BLaER1 (cell line): ENCODE data around the gene IL21R.
"Not testable (repeated sequence)": the region's sequence is repeated elsewhere in the genome, so short reads cannot be mapped to it uniquely, and the experiment has no call there.

ENCODE experiments used
- H3K27ac ChIP-seq: shearing (Covaris generic); formaldehyde crosslinking; 2 replicates; pipeline ENCODE4 v1.8.1; 2022
- H3K27me3 ChIP-seq: shearing (Covaris generic); formaldehyde crosslinking; 2 replicates; pipeline ENCODE4 v1.8.1; 2022
- H3K36me3 ChIP-seq: shearing (Covaris generic); formaldehyde crosslinking; 2 replicates; pipeline ENCODE4 v1.8.1; 2022
- H3K4me1 ChIP-seq: shearing (Covaris generic); formaldehyde crosslinking; 2 replicates; pipeline ENCODE4 v1.8.1; 2022
- H3K4me2 ChIP-seq: shearing (Covaris generic); formaldehyde crosslinking; 2 replicates; pipeline ENCODE4 v1.8.1; 2022
- H3K4me3 ChIP-seq: shearing (Covaris generic); formaldehyde crosslinking; 2 replicates; pipeline ENCODE4 v1.8.1; 2022
- H3K9ac ChIP-seq: shearing (Covaris generic); formaldehyde crosslinking; 2 replicates; pipeline ENCODE4 v1.8.1; 2022
- H3K9me3 ChIP-seq: shearing (Covaris generic); formaldehyde crosslinking; 2 replicates; pipeline ENCODE4 v1.8.1; 2022
- H4K20me1 ChIP-seq: shearing (Covaris generic); formaldehyde crosslinking; 2 replicates; pipeline ENCODE4 v1.8.1; 2022
- Cebpa-rat ChIP-seq: shearing (Covaris generic); IDR thresholded peaks from 2 replicates; pipeline ENCODE4 v1.8.1; 2022

The IL21R gene

DNA sequence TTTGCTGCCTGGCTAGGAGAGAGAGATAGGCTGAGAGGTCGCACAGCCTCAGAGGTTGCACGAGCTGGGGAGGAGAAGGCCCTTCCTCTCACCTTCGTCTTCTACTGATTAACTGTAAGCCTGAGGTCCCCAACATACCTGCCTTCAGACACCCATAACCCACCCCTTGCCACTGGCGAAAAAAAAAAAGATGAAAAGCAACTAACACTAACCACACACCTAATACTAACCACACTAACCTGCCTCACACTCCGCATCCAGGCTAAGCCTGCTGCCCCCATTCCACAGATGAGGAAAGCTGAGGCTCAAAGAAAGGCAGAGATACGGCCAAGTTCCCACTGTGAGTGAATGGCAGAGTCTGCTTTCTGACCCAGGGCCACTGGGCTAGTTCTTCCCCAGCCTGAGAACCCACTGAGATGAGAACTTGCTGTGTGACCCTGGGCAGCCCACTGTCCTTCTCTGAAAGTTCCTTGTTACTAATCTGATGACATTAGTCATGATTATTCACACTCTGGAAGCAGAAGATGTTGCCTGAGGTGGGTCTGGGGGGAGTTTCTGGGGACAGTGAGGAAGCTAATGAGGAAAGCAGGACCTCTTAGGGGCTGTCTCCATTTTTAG lies 4.6 kb downstream of the IL21R start:
- Histone ChIP-seq H3K27me3 (no peaks in the 10 kb centered on the region), H3K9ac (no peak overlapping the region), H4K20me1 (no peaks in the 10 kb centered on the region), H3K4me3 (no peak overlapping the region), H3K4me2 (peak overlapping the region; percentile 87), H3K4me1 (peaks cover 63% of the 10 kb centered on the region), H3K9me3 (no peaks in the 10 kb centered on the region), H3K36me3 (no peaks in the 10 kb centered on the region), H3K27ac (no peak overlapping the region)
- no peak for TF ChIP-seq Cebpa-rat

DNA sequence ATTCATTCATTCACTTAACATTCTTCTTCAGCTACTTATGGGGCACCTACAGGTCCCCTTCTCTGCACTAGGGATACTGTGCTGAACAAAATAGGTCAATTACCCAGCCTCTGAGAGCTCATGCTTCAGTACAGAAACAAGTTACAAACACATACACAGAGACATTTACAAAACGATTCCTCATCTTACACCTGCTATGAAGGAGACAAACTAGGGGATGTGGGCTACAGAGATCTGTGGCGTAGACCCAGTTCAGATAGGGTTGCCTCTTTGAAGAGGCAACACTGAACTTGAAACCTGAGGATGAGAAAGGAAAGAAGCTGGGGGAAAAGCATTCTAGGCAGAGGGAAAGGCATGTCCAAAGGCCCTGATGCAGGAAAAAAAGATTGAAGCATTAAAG lies 5.2 kb downstream of the IL21R start:
- Histone ChIP-seq H3K9me3 (no peaks in the 10 kb centered on the region), H3K36me3 (no peaks in the 10 kb centered on the region), H3K27ac (no peak overlapping the region), H3K4me2 (no peak overlapping the region), H4K20me1 (no peaks in the 10 kb centered on the region), H3K4me1 (peaks cover 58% of the 10 kb centered on the region), H3K9ac (no peak overlapping the region), H3K27me3 (no peaks in the 10 kb centered on the region), H3K4me3 (no peak overlapping the region)
- no peak for TF ChIP-seq Cebpa-rat

DNA sequence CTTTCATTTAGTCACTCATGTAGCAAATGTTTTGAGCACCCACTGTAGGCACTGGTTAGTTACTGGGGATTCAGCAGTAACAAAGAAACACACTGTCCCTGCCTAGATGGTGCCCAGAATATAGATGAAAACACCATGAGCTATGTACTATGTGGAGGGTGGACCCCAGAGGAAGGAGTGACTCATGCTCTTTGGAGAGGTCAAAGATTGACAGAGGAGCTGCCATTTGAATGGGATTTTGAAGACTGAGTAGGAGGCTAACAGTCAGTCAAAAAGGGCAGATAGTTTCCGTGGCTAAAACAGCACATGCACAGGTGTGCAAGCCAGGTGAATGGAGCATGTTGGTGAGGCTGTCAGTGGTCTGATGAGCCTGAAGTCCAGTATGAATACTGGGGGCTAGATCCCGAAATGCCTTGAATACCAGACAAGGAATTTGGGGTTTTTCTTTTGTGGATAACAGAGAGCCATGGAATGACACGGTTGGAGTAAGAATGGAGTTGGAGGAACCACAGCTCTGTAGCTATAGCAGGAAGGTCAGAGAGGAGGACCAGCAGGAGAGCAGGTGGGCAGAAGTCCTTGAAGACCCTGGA lies 6.1 kb downstream of the IL21R start:
- H3K4me2 ChIP-seq, result peak overlapping the region; percentile 14
- H3K27ac ChIP-seq, result peak overlapping the region; percentile 25; the same call in 1 of the 2 replicates
- no peak overlapping the region for H3K9ac ChIP-seq
- TF ChIP-seq Cebpa-rat, result no peak
- peaks cover 48% of the 10 kb centered on the region for H3K4me1 ChIP-seq
- H3K36me3 ChIP-seq, result no peaks in the 10 kb centered on the region
- H3K9me3 ChIP-seq, result no peaks in the 10 kb centered on the region
- H4K20me1 ChIP-seq, result no peaks in the 10 kb centered on the region
- no peak overlapping the region for H3K4me3 ChIP-seq
- no peaks in the 10 kb centered on the region for H3K27me3 ChIP-seq

DNA sequence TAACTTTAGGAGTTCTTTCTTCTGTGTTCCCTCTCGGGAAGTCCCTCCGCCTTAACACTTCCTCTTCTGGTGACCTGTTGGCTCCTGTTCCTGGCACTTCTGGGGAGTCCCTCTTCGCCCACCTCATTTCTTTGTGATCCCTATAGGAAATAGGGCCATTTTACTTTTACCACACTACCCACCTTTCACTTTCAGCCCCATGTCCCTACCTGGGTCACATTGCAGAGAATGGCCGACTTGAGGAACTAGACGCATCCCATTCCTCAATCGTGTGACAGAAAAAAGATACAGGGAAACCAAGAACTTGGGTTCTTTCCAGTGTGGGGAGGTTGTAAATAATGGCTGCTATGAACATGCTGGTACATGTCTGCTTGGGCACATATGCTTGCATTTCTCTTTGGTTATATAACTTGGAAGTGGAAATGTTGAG lies 6.6 kb downstream of the IL21R start:
- H3K36me3 ChIP-seq, result no peaks in the 10 kb centered on the region
- H3K9me3 ChIP-seq, result no peaks in the 10 kb centered on the region
- H3K4me1 ChIP-seq, result peaks cover 43% of the 10 kb centered on the region
- no peak for TF ChIP-seq Cebpa-rat
- peak overlapping the region; percentile 14 for H3K4me2 ChIP-seq
- H3K27me3 ChIP-seq, result no peaks in the 10 kb centered on the region
- H3K27ac ChIP-seq, result peak overlapping the region; percentile 25; the same call in 1 of the 2 replicates
- H3K4me3 ChIP-seq, result no peak overlapping the region
- no peaks in the 10 kb centered on the region for H4K20me1 ChIP-seq
- no peak overlapping the region for H3K9ac ChIP-seq

DNA sequence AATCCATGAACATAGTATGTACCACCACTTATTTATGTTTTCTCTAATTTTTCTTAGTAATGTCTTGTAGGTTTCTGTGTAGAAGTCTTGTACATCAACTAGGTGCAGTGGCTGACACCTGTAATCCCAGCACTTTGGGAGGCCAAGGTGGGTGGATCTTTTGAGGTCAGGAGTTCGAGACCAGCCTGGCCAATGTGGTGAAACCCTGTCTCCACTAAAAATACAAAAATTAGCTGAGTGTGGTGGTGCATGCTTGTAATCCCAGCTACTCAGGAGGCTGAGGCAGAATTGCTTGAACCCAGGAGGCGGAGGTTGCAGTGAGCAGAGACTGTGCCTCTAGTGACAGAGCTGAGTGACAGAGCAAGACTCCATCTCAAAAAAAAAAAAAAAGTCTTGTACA lies 8.0 kb downstream of the IL21R start:
- not testable (repeated sequence) for H4K20me1 ChIP-seq, H3K27ac ChIP-seq, H3K36me3 ChIP-seq, H3K4me2 ChIP-seq, H3K9me3 ChIP-seq, H3K4me3 ChIP-seq, H3K9ac ChIP-seq, H3K27me3 ChIP-seq
- peaks cover 29% of the 10 kb centered on the region for H3K4me1 ChIP-seq

DNA sequence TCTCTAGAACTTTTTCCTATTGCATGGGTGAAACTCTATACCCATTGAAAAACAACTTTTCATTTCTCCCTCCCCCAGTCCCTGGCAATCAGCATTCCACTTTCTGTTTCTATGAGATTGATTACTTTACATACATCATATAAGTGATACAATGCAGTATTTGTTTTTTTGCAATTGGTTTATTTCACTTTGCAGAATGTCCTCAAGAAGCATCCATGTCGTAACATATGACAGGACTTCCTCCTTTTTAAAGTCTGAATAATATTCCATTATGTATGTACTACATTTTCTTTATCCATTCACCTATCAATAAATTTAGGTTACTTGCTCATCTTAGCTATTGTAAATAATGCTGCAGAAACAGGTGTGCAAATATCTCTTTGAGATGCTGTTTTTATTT lies 8.8 kb downstream of the IL21R start:
- no peak overlapping the region for H3K4me2 ChIP-seq
- no peak overlapping the region for H3K27ac ChIP-seq
- TF ChIP-seq Cebpa-rat, result no peak
- no peaks in the 10 kb centered on the region for H3K9me3 ChIP-seq
- no peak overlapping the region for H3K9ac ChIP-seq
- H3K27me3 ChIP-seq, result no peaks in the 10 kb centered on the region
- no peaks in the 10 kb centered on the region for H4K20me1 ChIP-seq
- no peaks in the 10 kb centered on the region for H3K36me3 ChIP-seq
- no peak overlapping the region for H3K4me3 ChIP-seq
- peaks cover 21% of the 10 kb centered on the region for H3K4me1 ChIP-seq

DNA sequence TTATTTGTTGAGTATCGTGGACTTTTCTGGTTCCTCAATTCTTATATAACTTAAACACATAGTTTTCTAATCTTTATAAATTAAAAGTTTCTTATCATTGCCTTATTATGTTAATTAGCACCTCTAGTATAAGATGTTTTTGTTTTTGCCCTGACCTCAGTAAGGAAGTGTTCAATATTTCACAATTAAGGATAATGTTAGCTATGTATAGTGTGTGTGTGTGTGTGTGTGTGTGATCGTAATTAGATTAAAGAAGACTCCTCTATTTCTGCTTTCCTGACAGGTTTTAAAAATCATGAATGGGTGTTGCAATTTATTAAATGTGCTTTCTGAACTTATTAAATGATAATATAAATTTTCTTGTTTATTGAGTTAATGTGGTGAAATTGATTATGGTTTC lies 12.0 kb downstream of the IL21R start:
- Histone ChIP-seq H3K4me2 (no peak overlapping the region), H3K27ac (no peak overlapping the region), H3K4me3 (no peak overlapping the region), H3K27me3 (no peaks in the 10 kb centered on the region), H3K36me3 (no peaks in the 10 kb centered on the region), H3K4me1 (no peaks in the 10 kb centered on the region), H3K9me3 (no peaks in the 10 kb centered on the region), H3K9ac (no peak overlapping the region), H4K20me1 (no peaks in the 10 kb centered on the region)
- no peak for TF ChIP-seq Cebpa-rat

DNA sequence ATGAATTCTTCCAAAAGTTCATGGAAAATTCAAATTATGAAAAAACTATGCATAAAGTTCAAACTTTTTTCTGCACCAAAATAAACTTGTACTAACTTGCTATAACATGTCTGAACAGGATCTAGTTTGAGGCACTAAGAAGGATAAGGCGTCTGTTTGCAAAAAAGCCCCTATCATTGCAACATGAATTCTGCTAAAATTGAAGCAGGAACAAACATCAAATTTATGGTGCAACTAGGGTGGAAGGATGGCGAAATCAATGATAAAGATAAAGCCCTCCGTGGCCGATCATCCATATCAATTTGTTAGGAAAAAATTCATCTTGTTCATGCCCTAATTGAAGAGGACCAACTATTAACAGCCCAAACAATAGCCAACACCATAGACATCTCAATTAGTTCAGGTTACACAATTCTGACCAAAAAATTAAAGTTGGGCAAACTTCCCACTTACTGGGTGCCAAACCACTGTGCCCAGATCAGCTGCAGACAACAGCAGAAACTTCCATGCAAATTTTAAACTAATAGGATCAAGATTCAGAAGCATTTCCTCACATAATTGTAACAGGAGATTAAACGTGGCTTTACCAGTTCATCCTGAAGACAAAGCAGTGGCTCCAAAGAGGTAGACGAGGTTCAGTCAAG lies 12.9 kb downstream of the IL21R start:
- no peaks in the 10 kb centered on the region for H3K4me1 ChIP-seq
- no peaks in the 10 kb centered on the region for H3K36me3 ChIP-seq
- no peak overlapping the region for H3K4me3 ChIP-seq
- H3K4me2 ChIP-seq, result no peak overlapping the region
- no peak overlapping the region for H3K27ac ChIP-seq
- no peak for TF ChIP-seq Cebpa-rat
- no peaks in the 10 kb centered on the region for H4K20me1 ChIP-seq
- H3K9me3 ChIP-seq, result no peaks in the 10 kb centered on the region
- no peak overlapping the region for H3K9ac ChIP-seq
- no peaks in the 10 kb centered on the region for H3K27me3 ChIP-seq

DNA sequence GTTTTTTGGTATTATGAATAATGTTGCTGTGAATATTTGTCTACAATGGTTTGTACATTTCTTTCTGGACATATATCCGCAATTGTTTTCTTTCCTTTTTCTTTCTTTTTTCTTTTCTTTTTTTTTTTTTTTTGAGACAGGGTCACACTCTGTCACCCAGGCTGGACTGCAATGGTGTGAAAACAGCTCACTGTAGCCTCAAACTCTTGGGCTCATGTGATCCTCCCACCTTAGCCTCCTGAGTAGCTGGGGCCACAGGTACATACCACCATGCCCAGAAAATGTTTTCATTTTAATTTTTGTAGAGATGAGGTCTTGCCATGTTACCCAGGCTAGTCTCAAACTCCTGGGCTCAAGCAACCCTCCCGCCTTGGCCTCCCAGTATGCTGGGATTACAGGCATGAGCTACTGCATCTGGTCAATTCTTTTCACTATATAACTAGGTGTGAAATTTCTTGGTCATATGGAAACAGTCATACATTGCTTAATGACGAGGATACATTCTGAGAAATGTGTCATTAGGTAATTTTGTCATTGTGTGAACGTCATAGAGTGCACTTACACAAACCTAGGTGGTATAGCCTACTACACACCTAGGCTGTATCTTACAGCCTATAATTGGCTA lies 15.2 kb downstream of the IL21R start:
- Histone ChIP-seq H4K20me1 (no peaks in the 10 kb centered on the region), H3K4me1 (no peaks in the 10 kb centered on the region), H3K9ac (no peak overlapping the region), H3K36me3 (no peaks in the 10 kb centered on the region), H3K4me3 (no peak overlapping the region), H3K27ac (no peak overlapping the region), H3K27me3 (no peaks in the 10 kb centered on the region), H3K9me3 (peaks cover 12% of the 10 kb centered on the region), H3K4me2 (no peak overlapping the region)
- TF ChIP-seq Cebpa-rat, result no peak
